22Rv1 (cell line): Measurements from ENCODE around the gene CNIH2.

Experiments
- ZFX ChIP-seq: fragments of 450-650 bp; IDR thresholded peaks from 2 replicates; pipeline ENCODE4 v1.6.1; 2017; ENCODE audit warnings: antibody characterized with exemption, borderline replicate concordance
- TF ChIP-seq, protein P1 (sequence below): fragments of 450-650 bp; IDR thresholded peaks from 2 replicates; pipeline ENCODE4 v1.5.1; 2017; ENCODE audit warnings: mild to moderate bottlenecking

DNA sequence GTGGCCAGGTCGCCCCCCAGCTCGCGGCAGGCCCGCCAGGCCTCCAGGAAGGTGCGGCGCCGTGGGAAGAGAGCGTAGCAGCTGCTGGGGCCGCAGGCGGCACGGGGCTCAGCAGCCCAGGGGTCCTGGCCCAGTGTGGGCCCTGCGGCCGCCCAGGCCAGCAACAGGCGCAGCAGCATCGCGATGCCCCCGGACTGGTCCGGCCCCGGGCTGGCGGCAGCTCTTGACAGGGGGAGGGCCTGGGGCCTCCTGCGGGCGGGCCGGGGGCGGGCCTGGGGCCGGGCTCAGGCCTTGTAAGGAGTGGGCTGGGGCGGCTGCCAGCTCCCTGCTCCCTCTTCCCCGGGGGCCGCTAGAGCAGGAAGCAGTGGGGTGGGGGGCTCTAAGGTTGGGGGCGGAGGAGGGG lies 38.9 kb downstream of the CNIH2 start, which contains the start of gene CD248:
- TF ChIP-seq, protein P1, sequence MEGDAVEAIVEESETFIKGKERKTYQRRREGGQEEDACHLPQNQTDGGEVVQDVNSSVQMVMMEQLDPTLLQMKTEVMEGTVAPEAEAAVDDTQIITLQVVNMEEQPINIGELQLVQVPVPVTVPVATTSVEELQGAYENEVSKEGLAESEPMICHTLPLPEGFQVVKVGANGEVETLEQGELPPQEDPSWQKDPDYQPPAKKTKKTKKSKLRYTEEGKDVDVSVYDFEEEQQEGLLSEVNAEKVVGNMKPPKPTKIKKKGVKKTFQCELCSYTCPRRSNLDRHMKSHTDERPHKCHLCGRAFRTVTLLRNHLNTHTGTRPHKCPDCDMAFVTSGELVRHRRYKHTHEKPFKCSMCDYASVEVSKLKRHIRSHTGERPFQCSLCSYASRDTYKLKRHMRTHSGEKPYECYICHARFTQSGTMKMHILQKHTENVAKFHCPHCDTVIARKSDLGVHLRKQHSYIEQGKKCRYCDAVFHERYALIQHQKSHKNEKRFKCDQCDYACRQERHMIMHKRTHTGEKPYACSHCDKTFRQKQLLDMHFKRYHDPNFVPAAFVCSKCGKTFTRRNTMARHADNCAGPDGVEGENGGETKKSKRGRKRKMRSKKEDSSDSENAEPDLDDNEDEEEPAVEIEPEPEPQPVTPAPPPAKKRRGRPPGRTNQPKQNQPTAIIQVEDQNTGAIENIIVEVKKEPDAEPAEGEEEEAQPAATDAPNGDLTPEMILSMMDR = no peak
- no peak for TF ChIP-seq ZFX
